HG03565 (cell line): ENCODE results near the gene PPP1R11.
"Not testable (repeated sequence)": the region's sequence is repeated elsewhere in the genome, so short reads cannot be mapped to it uniquely, and the experiment has no call there.

ENCODE experiments used
- ATAC-seq: cut with Tn5 transposase; IDR thresholded peaks from one replicate; pipeline ENCODE4 v1.9.1; 2021; ENCODE audit warnings: mild to moderate bottlenecking, moderate library complexity; ENCODE audit not compliant: unreplicated experiment

The PPP1R11 gene

DNA sequence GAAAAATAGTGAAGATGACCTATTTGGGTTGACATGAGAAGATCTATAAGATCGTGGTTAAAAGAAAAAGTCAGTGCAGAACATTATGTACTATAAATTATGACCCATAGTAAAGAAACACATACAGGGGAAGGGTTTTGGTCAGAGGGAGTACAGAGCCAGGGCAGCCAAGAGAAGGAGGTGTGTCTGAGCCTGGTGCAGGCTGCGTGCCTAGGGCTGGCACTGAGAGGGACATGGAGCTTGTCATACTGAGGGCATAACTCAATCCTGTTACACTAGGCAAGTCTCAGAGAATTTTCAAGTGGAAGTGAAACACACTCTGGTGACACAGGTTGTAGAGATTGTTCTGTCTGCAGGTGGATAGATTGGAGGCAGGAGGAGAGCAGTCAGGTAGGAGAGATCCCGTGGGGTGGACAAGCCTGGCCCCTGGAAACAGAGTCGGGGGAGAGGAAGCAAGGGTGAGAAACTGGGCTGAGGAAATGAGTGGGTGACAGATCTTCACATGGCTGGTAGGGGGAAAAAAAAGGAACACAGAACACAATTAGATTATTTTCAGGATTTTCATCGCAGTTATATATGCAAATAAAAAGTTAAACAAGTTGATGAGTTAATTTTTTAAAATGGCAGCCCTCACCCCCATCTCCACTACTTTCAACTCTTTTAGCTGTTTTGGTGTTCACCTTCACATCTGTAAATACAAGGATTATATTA lies 27.1 kb downstream of the PPP1R11 start:
- no peak for ATAC-seq

- no peak for ATAC-seq
These were observed 29.8 kb downstream of the PPP1R11 start for GRCh38 chr6:30096829-30097228.

GRCh38 chr6:30097902-30098768 lies 31.1 kb downstream of the PPP1R11 start:
- ATAC-seq = no peak

DNA sequence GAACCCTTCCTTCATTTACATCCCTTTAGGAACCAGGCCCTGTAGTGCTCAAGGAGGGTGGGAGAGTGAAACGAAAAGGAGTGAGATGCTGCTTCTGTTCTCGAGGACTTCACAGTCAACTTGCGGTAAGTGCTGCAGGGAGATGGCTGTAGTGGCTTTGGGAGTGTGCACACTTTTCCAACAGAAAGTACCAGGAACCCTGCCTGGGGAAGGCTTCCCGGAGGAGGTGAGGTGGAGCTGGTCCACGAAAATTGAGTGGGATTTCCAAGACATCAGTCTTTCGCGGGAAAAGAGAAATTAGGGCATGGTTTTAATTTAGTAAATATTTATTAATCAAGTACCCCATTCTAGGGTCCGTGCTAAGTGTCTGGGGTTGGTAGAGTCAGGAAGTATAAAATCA lies 33.2 kb downstream of the PPP1R11 start:
- no peak for ATAC-seq

- no peak for ATAC-seq
These were observed 33.8 kb downstream of the PPP1R11 start for GRCh38 chr6:30100585-30101443.

GRCh38 chr6:30101444-30102413 lies 34.7 kb downstream of the PPP1R11 start:
- no peak for ATAC-seq

- ATAC-seq = no peak
These were observed 35.5 kb downstream of the PPP1R11 start for GRCh38 chr6:30102414-30102969.

- no peak for ATAC-seq
These were observed 36.2 kb downstream of the PPP1R11 start for GRCh38 chr6:30102970-30103871.

- ATAC-seq = no peak
These were observed 36.8 kb downstream of the PPP1R11 start for GRCh38 chr6:30103872-30104179.

- no peak for ATAC-seq
These were observed 37.7 kb downstream of the PPP1R11 start for GRCh38 chr6:30104661-30105060.

- ATAC-seq = no peak
These were observed 44.4 kb downstream of the PPP1R11 start for GRCh38 chr6:30111266-30111856.

- no peak for ATAC-seq
These were observed 45.5 kb downstream of the PPP1R11 start for GRCh38 chr6:30112402-30112994.

GRCh38 chr6:30113003-30113759 lies 46.2 kb downstream of the PPP1R11 start, which contains the start of gene TRIM31:
Gene TRIM31 (minus strand): TSS chr6:30113090. CDS start chr6:30112805, 285 bp downstream.
- no peak for ATAC-seq

DNA sequence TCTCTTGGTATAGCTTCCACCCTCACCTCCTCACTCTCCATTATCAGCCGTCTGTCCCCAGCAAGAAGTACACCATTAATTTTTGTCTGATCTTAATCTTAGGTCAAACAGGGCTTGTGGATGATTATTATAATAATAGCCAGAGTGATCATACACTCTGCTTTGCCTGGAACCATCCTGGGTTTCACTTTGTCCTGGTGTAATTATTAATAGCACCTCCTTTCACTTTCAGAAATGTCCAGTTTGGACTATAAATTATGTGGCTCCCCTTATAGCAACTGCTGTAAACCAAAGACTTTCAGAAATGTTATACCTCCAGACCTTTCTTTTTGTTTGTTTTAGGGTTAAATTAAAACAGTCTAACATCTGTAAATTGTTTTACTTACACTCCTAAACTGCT lies 46.8 kb downstream of the PPP1R11 start:
- no peak for ATAC-seq

- no peak for ATAC-seq
These were observed 49.7 kb downstream of the PPP1R11 start for GRCh38 chr6:30116724-30117123.

DNA sequence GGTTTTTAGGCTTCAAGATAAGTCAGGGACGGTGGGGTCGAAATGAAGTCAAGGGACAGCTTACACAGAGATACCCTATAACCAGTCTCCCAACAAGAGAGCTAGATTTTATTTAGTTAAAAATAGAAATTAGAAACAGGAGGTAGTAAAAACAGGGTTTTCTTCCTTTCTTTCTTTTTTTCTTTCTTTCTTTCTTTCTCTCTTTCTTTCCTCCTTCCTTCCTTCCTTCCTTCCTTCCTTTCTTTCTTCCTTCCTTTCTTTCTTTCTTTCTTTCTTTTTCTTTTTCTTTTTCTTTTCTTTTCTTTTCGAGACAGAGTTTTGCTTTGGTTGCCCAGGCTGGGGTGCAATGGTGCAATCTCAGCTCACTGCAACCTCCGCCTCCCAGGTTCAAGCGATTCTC lies 51.7 kb downstream of the PPP1R11 start:
- not testable (repeated sequence) for ATAC-seq
